Erythroblast (primary cell): ENCODE measurements around the gene DNAJC21.
"Not testable (repeated sequence)": the region's sequence is repeated elsewhere in the genome, so short reads cannot be mapped to it uniquely, and the experiment has no call there.

Source experiments
- DNase-seq, 2 experiments: peaks; one replicate each; lab custom pipeline; 2025; lab: John Stamatoyannopoulos, UW
- GATA1 ChIP-seq: IDR thresholded peaks from 2 replicates; pipeline ENCODE4 v1.6.1; 2011; ENCODE audit warnings: low read depth, mild to moderate bottlenecking, control low read depth, low read length, moderate library complexity
- POLR2A ChIP-seq: IDR thresholded peaks from 2 replicates; pipeline ENCODE4 v1.6.1; 2011; ENCODE audit warnings: mild to moderate bottlenecking, low read length

The DNAJC21 gene

DNA sequence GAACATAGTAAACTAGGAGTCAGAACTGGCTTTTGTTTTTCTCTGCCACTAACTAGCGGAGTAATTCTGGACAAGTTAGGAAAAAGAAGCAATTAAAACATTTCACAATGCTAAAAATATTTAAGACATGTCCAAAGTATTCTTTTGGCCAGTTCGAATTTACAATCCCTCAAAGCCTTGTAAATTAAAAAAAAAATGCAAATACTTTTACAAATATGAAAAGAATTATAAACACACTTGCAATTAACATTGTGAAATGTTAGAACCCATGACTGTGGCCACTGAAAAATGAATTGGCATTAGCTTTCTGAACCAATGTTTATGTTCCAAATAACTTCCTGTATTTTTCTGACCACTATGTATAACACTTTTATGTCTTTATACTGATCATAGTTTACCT is 16.3 kb upstream of the DNAJC21 start:
- DNase-seq, result no peak
- TF ChIP-seq POLR2A (no peak), GATA1 (no peak)

DNA sequence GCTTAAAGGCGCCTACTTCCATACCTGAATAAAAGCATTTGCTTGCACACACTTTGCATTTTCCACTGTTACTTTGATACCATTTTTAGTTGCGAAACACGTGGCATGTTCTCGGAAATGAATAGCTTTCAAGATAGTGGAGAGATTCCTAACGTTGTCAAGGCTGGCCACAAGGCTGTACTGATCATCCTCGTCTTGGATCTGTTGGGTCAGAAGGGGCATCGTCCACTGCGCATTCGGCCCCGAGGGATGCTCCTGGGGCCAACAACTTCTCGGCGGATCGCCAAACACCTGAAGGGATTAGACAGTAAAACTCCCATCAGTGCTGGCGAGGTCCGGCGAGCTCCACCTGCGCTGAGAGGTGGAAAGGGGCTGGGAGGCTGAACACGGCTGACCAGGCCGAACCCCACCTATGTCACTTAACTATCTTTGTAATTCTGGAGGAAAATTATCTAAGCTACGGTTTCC is 14.7 kb upstream of the DNAJC21 start:
- TF ChIP-seq GATA1, result no peak
- no peak for TF ChIP-seq POLR2A
- DNase-seq, result peak; percentile 67 to 70

DNA sequence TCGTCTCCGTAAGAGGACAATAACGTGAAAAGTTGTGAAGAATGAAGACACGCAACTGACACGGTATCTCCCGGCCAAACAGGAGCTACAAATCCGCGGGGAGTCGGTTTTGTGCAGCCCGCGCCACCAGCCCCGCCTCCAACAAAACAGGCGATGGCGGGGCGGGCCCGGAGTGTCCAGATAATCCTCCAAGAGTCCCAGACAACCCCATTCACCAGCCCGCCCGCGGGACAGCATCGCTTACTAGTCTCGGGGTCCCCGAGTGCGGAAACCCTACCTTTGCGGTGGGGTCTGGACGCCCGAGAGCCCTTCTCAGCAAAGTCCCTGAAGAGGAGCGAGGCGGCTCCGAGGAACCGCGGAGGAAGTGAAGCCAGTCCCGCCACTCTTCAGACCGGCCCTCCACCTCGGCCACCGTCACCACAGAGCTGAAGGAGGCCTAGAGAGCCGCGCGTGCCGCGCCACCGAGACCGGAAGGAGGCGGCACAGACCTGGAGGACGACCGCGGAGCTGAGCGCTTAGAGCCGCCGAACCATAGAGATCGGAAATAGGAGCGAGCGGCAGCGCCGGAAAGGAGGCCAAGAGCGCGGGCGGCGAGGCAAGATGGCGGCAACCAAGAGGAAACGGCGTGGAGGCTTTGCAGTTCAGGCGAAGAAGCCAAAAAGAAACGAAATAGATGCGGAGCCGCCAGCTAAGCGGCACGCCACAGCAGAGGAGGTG is 14.1 kb upstream of the DNAJC21 start, which contains the start of the genes BRIX1 and RAD1:
Gene BRIX1 (plus strand): TSS at position 573 of the 717 bp plus-strand sequence. CDS start 28 bp downstream, at position 601.
Gene RAD1 (minus strand): TSS at position 366 of the 717 bp plus-strand sequence. CDS start 612 bp downstream, outside the sequence.
- DNase-seq, result peak; percentile 97
- TF ChIP-seq POLR2A, result peak; percentile 95
- TF ChIP-seq GATA1, result no peak

DNA sequence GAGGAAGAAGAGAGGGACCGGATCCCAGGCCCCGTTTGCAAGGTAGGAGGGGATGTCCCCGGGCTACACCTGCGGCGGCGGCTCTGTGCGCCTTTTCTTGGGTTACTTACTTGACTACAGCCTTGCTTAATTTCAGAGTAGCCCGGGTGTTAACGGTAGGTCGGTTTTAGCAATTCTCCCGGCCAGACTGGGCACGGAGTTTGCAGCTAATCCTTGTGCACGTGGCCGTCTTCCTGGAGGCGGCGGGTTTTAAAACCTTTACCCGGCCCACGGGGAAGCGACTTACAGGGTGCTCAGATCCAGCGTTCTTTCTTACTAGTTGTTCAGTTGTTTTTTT is 13.5 kb upstream of the DNAJC21 start:
- no peak for TF ChIP-seq POLR2A
- no peak for TF ChIP-seq GATA1
- DNase-seq, result peak in 1 of 2 experiments; percentile 62

DNA sequence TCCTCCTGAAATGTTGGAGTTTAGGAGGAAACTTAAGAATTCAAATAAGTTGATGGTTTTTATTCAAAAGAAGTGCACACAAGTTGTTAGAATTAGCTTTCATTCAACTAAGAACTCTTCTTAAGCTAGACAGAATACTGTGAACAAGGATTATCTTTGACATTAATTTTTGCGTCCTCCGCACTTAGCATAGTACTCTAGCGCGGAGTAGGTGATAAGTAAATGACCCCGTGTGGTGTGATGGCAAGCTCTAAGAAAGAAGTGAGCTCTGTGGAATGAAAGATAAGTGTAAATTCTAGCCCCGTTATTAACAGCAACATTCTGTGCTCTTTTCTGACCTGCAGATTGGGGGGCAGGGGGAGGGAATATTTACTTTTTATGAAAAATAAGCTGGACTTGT is 12.8 kb upstream of the DNAJC21 start:
- peak; percentile 60 to 64 for DNase-seq
- no peak for TF ChIP-seq POLR2A
- TF ChIP-seq GATA1, result no peak

DNA sequence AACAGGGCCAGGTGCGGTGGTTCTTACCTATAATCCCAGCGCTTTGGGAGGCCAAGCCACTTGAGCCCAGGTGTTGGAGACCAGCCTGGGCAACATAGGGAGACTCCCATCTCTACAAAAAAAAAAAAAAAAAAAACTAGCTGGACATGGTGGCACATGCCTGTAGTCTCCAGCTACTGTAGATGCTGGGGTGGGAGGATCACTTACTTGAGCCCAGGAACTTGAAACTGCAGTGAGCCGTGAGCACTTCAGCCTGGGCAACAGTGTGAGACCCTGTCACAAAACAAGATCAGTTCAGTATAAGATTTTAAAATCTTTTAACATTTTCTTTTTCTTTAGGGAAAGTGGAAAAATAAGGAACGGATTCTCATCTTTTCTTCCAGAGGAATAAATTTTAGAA is 11.3 kb upstream of the DNAJC21 start:
- peak in 1 of 2 experiments; percentile 3 for DNase-seq
- TF ChIP-seq POLR2A (no peak), GATA1 (no peak)

DNA sequence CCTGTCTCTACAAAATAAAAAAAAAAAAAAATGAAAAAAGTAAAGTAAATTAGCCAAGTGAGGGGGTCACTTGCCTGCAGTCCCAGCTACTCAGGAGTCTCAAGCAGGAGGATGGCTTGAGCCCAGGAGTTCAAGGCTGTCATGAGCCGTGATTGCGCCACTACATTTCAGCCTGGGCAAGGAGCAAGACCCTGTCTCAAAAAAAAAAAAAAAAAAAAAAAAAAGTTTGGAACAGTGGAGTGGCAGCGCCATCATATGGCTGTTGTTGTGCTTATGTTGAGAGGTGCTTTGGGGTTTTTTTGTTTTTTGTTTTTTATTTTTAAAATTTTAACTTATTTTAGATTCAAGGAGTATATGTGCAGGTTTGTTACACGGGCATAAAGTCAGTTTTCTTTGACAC is 10.3 kb upstream of the DNAJC21 start:
- TF ChIP-seq POLR2A (no peak), GATA1 (no peak)

DNA sequence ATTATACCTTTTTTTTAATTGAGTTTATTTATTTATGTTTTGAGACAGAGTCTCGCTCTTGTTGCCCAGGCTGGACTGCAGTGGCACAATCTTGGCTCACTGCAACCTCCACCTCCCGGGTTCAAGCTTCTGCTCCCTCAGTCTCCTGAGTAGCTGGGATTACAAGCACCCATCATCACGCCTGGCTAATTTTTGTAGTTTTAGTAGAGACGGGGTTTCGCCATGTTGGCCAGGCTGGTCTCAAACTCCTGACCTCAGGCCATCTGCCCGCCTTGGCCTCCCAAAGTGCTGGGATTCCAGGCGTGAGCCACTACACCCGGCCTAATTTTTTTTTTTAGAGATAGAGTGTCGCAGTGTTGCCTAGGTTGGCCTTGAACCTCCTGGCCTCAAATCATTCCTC is 6.1 kb upstream of the DNAJC21 start:
- not testable (repeated sequence) for DNase-seq

More for the DNA sequence above, 10.3 kb upstream of the DNAJC21 start:
- peak; percentile 25 to 41 for DNase-seq

DNA sequence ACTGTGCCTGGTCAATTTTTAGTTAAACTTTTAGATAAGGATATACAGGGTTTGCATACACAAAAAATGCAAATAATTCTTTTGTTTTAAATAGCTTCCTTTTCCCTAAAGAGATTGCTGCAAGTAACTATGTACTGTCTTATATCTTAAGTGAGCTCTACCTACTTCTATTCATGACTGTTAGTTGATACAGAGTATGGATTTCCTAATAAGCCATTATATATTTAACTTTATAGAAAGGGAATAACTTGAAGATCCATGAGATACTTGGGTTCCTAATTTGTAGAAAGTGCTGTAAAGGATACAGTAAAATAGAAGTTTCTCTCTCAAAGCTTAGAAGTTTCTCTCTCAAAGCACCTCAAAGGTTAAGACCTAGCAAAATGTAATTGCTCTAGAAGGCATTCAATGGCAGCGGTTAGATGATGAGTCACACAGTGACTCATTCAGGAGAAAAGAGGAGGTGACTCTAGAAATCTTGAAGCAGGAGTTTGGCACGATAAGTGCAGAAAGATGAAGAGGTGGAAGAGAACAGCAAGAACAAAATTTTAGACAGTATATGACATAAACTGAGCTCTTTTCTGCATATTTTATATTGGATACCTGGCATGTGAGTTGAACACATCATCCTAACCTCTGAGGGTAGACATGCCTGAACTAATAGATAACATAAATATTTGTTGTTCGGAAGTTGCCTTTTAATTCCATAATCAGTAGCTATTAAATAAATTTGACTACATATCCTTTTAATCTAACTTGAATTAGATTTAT is 5.5 kb upstream of the DNAJC21 start:
- DNase-seq, result peak; percentile 85 to 90
- TF ChIP-seq GATA1 (no peak), POLR2A (peak; percentile 29)

DNA sequence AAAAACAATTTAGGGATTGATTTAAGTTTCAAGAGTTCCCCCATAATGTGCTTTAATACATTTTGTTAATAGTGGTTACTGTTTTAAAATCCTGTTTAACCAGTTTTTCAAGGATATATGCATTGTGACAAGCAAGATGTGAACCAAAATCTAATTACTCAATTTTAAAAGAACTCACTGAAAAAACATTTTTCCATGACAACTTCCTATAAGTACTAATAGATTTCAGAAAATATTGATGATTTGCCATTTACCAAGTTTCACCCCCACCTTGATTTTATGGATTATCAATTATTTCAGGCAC is 4.9 kb upstream of the DNAJC21 start:
- TF ChIP-seq POLR2A (no peak), GATA1 (no peak)
- no peak for DNase-seq

DNA sequence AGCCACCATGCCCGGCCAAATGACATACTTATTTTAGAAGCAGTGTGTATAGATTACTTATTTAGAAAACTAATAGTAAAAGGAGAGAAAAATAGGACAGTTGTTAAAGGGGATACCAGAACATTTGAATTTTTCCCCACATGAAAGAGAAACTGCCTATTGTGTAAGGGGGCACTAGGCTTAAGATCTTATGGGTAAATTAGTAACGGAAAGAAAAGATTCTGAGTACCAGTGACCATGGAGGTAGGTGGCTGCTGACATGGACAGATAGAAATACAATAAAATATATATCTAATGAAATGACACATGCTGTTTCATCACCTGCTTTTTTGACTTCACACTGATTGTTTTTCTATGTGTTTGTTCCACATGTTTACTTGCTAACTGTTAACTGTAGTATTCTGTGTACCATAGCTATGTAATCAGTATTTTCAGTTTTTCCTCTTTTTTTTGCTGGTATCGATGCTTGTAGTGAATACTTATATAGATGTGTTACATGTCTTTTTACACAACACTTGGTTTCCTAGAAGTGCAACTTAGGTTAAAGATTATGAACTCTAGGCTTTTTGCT is 3.0 kb upstream of the DNAJC21 start:
- TF ChIP-seq POLR2A (no peak), GATA1 (no peak)
- no peak for DNase-seq

DNA sequence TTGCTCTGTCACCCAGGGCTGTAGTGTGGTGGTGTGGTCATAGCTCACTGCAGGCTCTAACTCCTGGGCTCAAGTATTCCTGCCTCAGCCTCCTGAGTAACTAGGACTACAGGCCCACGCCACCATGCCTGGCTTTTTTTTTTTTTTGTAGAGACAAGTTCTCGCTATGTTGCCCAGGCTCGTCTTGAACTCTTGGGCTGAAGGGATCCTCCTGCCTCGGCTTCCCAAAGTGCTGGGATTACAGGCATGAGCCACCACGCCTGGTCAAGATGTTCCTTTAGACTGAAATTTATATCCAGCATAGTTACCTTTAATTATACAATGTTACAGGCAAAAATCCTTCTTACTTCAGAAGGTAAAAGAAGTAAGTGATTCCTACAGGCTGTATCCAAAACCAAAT is 1.6 kb upstream of the DNAJC21 start:
- no peak for DNase-seq
- no peak for TF ChIP-seq POLR2A
- TF ChIP-seq GATA1, result no peak

DNA sequence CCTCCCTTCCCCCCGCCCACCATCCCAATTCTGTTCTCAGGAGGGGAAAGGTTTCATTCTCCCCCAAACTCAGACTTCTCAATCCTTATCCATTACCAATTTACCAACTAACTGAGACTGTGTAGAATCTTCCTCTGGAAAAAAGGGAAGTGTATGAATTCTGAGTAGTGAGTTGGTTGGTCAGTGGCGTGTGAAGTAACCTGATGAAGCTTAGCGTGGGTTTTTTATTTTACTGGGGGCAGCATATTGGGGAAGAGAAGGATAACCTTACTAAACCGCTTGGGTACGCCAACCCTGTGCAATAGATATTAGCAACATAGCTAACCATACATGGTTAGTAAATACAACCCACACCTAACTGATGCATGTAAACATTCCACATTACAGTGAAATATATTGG is 1.1 kb upstream of the DNAJC21 start:
- TF ChIP-seq POLR2A (no peak), GATA1 (no peak)
- no peak for DNase-seq

DNA sequence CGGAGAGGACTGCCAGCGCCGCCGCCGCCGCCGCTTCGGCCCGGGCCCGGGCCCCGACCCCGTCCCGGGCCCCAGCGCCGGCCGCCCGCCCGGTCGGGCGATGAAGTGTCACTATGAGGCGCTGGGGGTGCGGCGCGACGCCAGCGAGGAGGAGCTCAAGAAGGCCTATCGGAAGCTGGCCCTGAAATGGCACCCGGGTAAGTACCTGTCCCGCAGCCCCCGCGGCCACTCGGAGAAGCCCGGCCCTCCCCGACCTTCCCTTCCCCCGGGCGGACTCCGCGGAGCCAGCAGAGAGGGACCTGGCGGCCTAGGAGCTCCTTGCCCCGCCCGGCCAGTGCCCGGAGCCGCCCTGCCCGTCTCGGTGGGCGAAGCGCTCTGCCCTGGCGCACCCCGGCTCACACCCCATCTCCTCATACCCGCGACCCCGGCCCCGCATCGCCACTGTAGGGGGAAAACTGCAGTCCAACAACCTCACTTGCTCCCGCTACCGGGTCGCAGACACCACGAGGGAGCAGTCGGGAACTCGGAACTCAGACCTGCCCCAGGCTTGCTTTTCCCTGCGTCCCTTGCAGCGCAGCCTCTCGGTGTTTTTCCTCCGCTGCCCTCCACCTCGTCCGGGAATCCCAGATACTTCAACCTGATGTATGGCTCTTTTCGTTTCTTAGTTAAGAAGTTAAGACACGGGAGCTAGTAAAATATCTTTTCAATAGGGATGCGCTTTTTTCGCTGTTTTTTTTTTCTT is 532 bp downstream of the DNAJC21 start:
- no peak for TF ChIP-seq GATA1
- peak; percentile 28 for TF ChIP-seq POLR2A
- peak; percentile 87 to 91 for DNase-seq
